IgD-negative memory B cell (primary cell): ENCODE measurements around the gene CELA3B. TPM values are rescaled to one million over a fixed set of nuclear protein-coding genes. Genes with fewer than 3 reads are reported as not detected.
A peak's percentile ranks its signal among the peaks of the same experiment; 100 is the strongest.
"Not testable (repeated sequence)": the region's sequence is repeated elsewhere in the genome, so short reads cannot be mapped to it uniquely, and the experiment has no call there.

Experiments used
- H3K27ac Mint-ChIP-seq, 3 donors: one replicate each; pipeline ENCODE4 v1.8.0; 2020 to 2022; ENCODE audit warnings: mild to moderate bottlenecking in 3 of 3, mixed read lengths in 3 of 3, moderate library complexity in 1 of 3
- H3K27me3 Mint-ChIP-seq: one replicate; pipeline ENCODE4 v1.8.0; 2021; ENCODE audit warnings: mixed read lengths
- H3K36me3 Mint-ChIP-seq: one replicate; pipeline ENCODE4 v1.8.0; 2020; ENCODE audit warnings: mild to moderate bottlenecking, mixed read lengths
- H3K4me1 Mint-ChIP-seq, 3 donors: one replicate each; pipeline ENCODE4 v1.8.0; 2020 to 2022; ENCODE audit warnings: mixed read lengths in 3 of 3, mild to moderate bottlenecking in 1 of 3
- H3K4me3 Mint-ChIP-seq, 4 donors: one replicate each; pipeline ENCODE4 v1.8.0; 2020 to 2022; ENCODE audit warnings: mild to moderate bottlenecking in 4 of 4, mixed read lengths in 4 of 4, moderate library complexity in 3 of 4
- H3K9me3 Mint-ChIP-seq, 3 donors: one replicate each; pipeline ENCODE4 v1.8.0; 2020 to 2021; ENCODE audit warnings: mixed read lengths in 3 of 3, mild to moderate bottlenecking in 1 of 3
- polyA plus RNA-seq: library from polyadenylated mRNA; unstranded; fragments of 300-500 nt; fragmentation: Illumina TruSeq; gene quantifications from one replicate; pipeline ENCODE4 v1.2.3, GENCODE V29; 2021

CELA3B gene
- polyA plus RNA-seq, 1 donor from 2014 or later, result not detected

DNA sequence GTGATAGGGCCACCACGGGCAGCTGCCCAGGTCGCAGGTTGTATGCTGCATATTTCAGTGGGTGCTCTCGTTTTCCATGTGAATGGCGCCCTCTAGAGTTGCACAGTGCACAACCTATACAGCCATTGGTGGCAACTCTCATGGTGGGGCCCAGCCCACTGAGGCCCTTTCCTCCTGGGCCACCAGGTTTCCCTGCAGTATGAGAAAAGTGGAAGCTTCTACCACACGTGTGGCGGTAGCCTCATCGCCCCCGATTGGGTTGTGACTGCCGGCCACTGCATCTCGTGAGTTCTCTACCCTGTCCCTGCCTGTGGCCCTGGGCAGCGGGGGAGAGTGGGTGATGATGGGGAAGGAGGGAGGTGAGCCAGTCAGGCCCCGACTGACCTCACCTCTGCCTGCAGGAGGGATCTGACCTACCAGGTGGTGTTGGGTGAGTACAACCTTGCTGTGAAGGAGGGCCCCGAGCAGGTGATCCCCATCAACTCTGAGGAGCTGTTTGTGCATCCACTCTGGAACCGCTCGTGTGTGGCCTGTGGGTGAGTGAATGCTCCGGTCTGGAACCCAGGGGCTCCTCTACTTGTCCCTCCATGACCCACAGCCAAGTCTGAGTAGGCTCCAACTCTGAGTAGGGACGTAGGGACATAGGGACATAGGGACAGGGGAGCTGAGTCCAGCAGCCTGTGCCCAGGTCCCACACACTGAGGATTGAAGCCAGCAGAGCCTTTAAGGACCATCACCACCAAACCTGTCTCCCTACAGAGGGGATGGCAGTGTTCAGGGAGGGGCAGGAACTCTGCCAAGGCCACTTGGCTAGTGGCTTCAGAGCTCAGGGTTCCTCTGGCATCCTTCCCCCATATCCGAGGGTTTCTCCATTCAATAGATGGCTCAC is 28.7 kb downstream of the CELA3B start:
- H3K4me1 Mint-ChIP-seq, H3K27me3 Mint-ChIP-seq, H3K9me3 Mint-ChIP-seq, H3K36me3 Mint-ChIP-seq, H3K27ac Mint-ChIP-seq, H3K4me3 Mint-ChIP-seq: not testable (repeated sequence)

DNA sequence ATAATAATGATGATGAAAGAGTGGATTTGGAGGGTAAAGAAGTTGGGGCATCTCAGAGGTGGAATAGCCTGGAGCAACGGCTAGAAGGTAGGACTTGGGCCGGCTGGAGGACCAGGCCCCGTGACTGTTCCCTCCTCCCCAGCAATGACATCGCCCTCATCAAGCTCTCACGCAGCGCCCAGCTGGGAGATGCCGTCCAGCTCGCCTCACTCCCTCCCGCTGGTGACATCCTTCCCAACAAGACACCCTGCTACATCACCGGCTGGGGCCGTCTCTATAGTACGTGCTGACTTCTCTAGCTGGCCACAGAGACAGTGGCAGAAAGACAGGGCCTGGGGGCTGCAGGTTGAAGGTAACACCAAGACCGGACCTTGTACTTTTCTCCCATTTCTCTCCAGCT is 29.9 kb downstream of the CELA3B start:
- not testable (repeated sequence) for H3K4me1 Mint-ChIP-seq, H3K4me3 Mint-ChIP-seq, H3K9me3 Mint-ChIP-seq, H3K36me3 Mint-ChIP-seq, H3K27ac Mint-ChIP-seq, H3K27me3 Mint-ChIP-seq

DNA sequence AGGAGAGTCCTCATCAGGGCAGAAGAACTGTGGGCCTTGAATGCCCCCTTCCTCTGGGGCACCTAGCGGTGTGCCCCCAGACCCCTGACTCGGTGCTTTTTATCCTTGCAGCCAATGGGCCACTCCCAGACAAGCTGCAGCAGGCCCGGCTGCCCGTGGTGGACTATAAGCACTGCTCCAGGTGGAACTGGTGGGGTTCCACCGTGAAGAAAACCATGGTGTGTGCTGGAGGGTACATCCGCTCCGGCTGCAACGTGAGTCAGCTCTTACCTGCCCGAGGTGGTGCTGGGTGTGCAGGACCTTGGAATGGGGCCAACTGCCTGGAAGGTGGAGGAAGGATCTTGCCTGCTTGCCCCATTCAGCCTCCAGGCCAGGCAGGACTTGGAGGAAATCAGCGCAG is 30.4 kb downstream of the CELA3B start:
- H3K27ac Mint-ChIP-seq, H3K4me1 Mint-ChIP-seq, H3K27me3 Mint-ChIP-seq, H3K36me3 Mint-ChIP-seq, H3K9me3 Mint-ChIP-seq, H3K4me3 Mint-ChIP-seq: not testable (repeated sequence)

DNA sequence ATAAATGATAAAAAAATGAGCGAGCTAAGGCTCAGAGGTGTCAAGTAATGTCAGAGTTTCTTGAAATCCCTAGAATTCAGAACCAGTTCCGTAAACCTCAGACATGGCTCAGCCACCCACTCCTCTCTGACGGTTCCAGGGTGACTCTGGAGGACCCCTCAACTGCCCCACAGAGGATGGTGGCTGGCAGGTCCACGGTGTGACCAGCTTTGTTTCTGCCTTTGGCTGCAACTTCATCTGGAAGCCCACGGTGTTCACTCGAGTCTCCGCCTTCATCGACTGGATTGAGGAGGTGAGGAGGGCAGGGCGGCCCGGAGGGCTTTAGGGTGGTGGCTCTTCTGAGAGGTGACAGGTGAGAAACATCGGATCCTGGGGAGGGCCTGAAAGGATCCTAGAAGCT is 32.7 kb downstream of the CELA3B start:
- not testable (repeated sequence) for H3K36me3 Mint-ChIP-seq, H3K4me3 Mint-ChIP-seq, H3K27ac Mint-ChIP-seq, H3K27me3 Mint-ChIP-seq, H3K4me1 Mint-ChIP-seq, H3K9me3 Mint-ChIP-seq

DNA sequence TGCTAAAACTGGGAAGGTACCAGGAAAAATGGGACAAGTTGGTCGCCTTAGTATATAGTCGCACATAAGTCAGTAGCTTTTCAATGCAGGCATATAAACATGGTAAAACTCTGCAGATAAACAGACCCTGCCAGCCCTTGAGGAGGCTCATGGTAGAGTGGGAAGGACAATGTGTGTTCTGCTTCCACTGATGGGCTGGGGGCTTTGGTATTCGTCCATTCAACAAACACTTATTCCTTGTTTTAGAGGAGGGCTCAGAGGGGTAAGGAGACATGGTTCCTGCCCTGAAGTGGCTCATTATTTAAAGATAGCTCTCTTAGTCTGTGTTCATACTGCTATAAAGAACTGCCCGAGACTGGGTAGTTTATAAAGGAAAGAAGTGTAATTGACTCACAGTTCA is 35.9 kb downstream of the CELA3B start:
- not testable (repeated sequence) for H3K36me3 Mint-ChIP-seq, H3K4me1 Mint-ChIP-seq, H3K9me3 Mint-ChIP-seq, H3K4me3 Mint-ChIP-seq, H3K27me3 Mint-ChIP-seq, H3K27ac Mint-ChIP-seq

DNA sequence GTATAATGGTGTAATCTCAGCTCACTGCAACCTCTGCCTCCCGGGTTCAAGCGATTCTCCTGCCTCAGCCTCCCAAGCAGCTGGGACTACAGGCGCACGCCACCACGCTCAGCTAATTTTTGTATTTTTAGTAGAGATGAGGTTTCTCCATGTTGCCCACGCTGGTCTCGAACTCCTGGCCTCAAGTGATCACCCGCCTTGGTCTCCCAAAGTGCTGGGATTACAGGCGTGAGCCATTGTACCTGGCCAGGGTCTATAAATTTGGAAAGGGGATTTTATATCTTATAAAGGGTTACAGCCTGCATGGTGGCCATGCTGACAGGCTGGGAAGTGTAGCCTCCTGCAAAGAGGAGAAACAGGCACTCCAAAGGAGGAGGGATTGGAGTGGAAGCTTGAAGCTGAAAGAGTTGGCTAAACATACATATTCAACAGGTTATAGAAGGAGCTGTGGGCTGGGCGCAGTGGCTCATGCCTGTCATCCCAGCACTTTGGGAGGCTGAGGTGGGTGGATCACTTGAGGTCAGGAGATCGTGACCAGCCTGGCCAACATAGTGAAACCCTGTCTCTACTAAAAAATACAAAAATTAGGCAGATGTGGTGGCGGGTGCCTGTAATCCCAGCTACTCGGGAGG is 37.9 kb downstream of the CELA3B start:
- peaks cover 5 to 11% (median 6%) of the 10 kb centered on the region in 3 donors for H3K4me1 Mint-ChIP-seq
- H3K4me3 Mint-ChIP-seq, H3K36me3 Mint-ChIP-seq, H3K9me3 Mint-ChIP-seq, H3K27me3 Mint-ChIP-seq, H3K27ac Mint-ChIP-seq: not testable (repeated sequence)

DNA sequence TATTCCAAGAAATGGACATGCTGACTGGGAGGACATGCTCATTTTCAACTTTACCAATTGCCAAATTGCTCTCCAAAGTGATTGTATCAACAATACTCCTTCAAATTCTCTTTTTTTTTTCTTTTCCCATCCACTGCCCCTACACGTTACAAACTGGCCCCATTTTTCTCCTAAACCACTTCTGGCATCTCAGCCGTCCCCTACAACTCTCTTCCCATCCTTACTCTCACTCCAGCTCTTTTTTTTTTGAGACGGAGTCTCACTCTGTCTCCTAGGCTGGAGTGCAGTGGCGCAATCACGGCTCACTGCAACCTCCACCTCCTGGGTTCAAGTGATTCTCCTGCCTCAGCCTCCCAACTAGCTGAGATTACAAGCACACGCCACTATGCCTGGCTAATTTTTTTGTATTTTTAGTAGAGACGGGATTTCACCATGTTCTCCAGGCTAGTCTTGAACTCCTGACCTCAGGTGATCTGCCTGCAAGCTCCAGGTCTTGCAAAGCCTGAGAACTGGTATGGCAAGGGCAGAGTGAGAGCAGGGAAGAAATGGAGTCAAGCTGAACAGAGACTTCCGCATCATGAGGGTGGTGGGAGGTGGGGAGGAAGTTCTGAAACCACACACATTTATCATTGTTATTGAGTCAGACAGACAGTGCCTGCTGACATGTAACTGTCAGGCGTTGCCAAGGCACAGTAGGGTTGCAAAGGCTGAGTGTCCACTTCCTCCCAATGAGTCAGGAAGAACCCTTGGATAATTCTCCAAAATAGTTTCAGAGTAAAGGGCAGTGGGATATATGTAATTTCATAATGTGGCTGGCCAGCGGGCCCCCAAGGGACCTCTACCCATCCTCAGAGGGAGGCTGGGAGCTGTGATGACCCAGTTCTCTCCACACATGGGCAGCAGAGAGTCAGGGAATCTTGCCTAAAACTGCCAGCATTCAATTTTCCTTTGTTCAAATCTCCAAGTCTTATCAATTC is 42.0 kb downstream of the CELA3B start:
- Mint-ChIP-seq H3K4me1 (peaks cover 11 to 15% (median 12%) of the 10 kb centered on the region in 3 donors), H3K9me3 (no peaks in the 10 kb centered on the region), H3K4me3 (peak overlapping the region in 2 of 4 donors; percentile 45 to 67), H3K27ac (peak overlapping the region in 1 of 3 donors; percentile 44), H3K27me3 (peaks cover 1% of the 10 kb centered on the region), H3K36me3 (no peaks in the 10 kb centered on the region)

DNA sequence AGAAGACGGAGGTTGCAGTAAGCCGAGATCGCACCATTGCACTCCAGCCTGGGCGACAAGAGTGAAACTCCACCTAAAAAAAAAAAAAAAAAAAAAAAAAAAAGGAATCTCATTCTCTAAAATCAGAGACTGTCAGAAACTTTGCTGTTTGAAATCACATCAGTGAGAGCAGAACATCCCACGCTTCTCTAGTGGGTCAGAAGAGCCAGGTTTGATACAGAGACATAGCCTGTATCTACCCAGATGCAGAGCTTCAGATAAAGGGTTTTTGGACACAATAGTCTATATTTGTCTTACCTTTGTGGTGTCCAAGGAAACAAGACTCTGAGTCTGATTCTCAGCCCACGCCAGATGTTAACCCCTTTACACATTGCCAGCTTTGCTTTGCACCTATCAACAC is 44.2 kb downstream of the CELA3B start:
- no peak overlapping the region for H3K27ac Mint-ChIP-seq
- H3K27me3 Mint-ChIP-seq, result peaks cover 1% of the 10 kb centered on the region
- no peak overlapping the region for H3K4me3 Mint-ChIP-seq
- H3K36me3 Mint-ChIP-seq, result no peaks in the 10 kb centered on the region
- no peaks in the 10 kb centered on the region for H3K9me3 Mint-ChIP-seq
- peaks cover 20 to 24% (median 24%) of the 10 kb centered on the region in 3 donors for H3K4me1 Mint-ChIP-seq

DNA sequence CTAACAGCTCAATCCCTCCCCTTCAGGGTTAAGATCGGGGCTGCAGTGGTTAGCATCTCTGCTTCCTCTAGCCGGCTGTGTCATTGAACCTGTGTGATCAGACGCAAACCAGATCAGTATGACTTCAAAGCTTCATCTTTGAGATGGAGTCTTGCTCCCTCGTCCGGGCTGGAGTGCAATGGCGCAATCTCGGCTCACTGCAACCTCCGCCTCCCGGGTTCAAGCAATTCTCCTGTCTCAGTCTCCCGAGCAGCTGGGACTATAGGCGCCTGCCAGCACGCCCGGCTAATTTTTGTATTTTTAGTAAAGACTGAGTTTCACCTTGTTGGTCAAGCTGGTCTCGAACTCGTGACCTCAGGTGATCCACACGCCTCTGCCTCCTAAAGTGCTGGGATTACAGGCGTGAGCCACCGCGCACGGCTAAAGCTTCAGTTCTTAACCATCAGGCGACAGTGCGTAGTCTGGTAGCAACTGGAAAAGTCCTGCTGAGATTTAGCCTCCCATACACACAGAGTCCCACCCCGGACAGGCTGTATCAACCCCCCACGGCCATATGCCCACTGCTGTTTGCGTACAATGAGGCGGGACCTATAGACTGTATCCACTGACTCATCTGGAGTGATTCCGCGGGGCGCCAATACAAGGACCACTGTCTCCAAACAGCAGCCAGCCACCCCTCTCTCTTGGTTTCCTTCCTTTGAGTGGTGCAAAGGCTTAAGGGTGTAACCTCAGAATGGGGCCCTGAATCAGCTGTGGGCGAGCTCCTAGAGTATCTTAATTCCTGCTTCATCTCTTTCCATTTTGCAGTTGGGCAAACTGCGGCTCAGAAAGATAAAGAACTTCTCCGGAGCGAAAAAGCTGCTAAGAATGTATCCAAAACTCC is 47.9 kb downstream of the CELA3B start:
- Mint-ChIP-seq H3K36me3 (peaks cover 3% of the 10 kb centered on the region), H3K9me3 (no peaks in the 10 kb centered on the region), H3K27me3 (no peaks in the 10 kb centered on the region), H3K27ac (peak overlapping the region; percentile 96 to 98 (median 98)), H3K4me1 (peaks cover 25 to 32% (median 28%) of the 10 kb centered on the region in 3 donors), H3K4me3 (peak overlapping the region; percentile 90 to 98 (median 95))

DNA sequence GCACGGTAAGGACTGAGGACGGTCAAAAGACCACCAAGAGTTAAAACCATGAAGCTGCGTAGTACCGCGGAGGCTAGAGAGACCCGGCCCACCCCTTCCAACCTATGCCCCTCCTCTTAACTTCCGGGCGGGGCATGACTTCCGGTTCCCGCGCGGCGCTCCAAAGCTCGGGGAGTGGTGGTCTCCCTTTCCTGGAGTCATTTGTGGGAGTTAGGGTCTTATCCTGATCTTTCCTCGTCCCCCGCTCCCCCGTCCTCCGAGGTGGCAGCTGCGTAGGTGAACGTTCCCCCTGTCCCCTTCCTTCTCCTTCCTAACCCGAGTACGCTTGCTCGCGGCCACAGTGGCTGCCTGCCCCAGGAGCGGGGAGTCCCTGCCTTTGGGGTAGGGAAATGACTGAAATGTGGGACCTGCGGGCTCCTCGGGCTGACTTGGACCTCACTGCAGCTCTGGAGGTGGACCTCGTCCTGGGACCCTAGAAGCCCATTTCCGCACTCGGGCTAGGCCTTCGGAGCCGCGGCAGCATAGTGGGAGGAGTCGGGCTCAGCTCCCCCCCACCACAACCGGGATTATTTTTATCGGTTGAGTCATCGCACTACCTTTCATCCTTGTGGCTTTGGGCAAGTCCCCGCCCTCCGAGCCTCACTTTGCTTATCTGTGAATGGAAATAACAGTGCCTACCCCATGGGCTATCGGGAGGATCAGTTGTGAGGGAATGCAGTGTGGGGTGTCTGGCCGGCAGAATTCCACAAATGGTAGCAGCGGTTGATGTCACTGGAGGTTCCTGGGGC is 48.7 kb downstream of the CELA3B start:
- Mint-ChIP-seq H3K36me3 (peaks cover 3% of the 10 kb centered on the region), H3K4me1 (peaks cover 25 to 32% (median 31%) of the 10 kb centered on the region in 3 donors), H3K27me3 (no peaks in the 10 kb centered on the region), H3K4me3 (peak overlapping the region; percentile 90 to 98 (median 95)), H3K27ac (peak overlapping the region; percentile 96 to 98 (median 98)), H3K9me3 (no peaks in the 10 kb centered on the region)

DNA sequence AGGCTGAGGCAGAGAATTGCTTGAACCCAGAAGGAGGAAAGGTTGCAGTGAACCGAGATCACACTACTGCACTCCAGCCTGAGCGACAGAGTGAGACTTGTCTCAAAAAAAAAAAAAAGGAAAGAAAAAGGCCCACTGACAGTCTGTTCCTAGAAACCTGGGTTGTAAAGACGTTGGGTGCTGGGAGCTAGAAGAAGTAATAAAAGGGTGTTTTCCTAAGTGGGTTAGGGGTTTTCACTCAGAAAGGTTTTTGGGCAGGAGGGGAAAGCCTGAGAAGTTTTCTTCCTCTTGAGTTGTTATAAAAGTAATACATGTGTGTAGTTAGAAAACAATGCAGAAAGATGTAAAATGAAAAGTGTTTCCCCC is 50.1 kb downstream of the CELA3B start:
- H3K27ac Mint-ChIP-seq, result peak overlapping the region; percentile 96 to 98 (median 98)
- no peaks in the 10 kb centered on the region for H3K27me3 Mint-ChIP-seq
- H3K9me3 Mint-ChIP-seq, result no peaks in the 10 kb centered on the region
- H3K4me3 Mint-ChIP-seq, result peak overlapping the region; percentile 61 to 98 (median 86)
- H3K4me1 Mint-ChIP-seq, result peaks cover 35 to 41% (median 37%) of the 10 kb centered on the region in 3 donors
- peaks cover 3% of the 10 kb centered on the region for H3K36me3 Mint-ChIP-seq

DNA sequence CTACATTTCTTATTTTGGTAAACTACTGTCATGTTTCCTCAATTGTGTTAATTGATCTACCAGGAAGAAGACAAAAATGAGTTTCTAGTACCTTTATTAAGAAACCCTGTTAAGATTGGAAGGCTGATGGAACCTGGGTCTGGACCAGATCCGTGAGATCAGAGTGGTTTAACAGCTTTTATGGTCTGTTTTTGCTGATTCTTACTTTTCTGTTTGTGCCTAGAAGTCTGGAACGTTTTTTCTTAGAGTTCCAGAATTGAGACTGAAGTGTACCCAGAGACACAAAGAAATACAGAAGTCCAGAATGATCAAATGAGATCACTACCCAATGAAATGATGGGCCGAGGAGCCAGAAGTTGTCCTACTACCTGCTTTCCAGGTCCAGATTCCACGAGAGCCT is 53.2 kb downstream of the CELA3B start:
- Mint-ChIP-seq H3K4me3 (peak overlapping the region in 1 of 4 donors; percentile 53), H3K4me1 (peaks cover 24 to 34% (median 26%) of the 10 kb centered on the region in 3 donors), H3K9me3 (no peaks in the 10 kb centered on the region), H3K36me3 (peaks cover 3% of the 10 kb centered on the region), H3K27ac (peak overlapping the region in 2 of 3 donors; percentile 15 to 20), H3K27me3 (no peaks in the 10 kb centered on the region)

DNA sequence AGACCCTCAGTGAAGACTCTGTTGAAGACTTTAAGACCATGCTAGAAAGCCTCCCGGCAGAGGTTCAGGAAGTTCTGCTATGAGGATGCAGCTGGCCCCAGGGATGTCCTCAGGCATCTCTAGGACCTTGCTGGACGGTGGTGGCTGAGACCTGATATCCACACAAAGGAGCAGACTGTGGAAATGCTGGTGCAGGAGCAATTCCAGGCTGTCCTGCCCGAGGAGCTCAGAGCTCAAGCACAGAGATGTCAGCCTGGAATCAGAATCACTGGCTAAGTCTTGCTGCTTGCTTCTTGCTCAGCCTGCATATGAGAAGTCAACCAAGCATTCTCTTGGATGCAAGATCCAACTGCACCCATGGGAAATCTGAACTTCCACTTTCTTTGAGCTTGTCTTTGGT is 53.7 kb downstream of the CELA3B start:
- Mint-ChIP-seq H3K27ac (peak overlapping the region in 1 of 3 donors; percentile 15), H3K36me3 (peaks cover 3% of the 10 kb centered on the region), H3K4me3 (peak overlapping the region in 1 of 4 donors; percentile 53), H3K27me3 (no peaks in the 10 kb centered on the region), H3K9me3 (no peaks in the 10 kb centered on the region), H3K4me1 (peaks cover 22 to 34% (median 26%) of the 10 kb centered on the region in 3 donors)
